A673 (cell line): ENCODE measurements around the gene DIS3L2.

Experiments used
- EZH2 ChIP-seq: fragments of 200-600 bp; sonication (generic); IDR thresholded peaks from 2 replicates; pipeline ENCODE4 v1.6.1; 2017; ENCODE audit warnings: borderline replicate concordance, low read depth, mild to moderate bottlenecking, mixed read lengths, antibody characterized with exemption, low read length; ENCODE audit not compliant: poor library complexity, severe bottlenecking
- TF ChIP-seq, protein P1 (sequence below): fragments of 300-800, 200-600 bp; sonication (generic); conservative IDR thresholded peaks from 2 replicates; pipeline ENCODE4 v1.5.1; 2017; ENCODE audit warnings: low read depth, mild to moderate bottlenecking, antibody characterized with exemption, low read length, moderate library complexity, mixed read lengths

DNA sequence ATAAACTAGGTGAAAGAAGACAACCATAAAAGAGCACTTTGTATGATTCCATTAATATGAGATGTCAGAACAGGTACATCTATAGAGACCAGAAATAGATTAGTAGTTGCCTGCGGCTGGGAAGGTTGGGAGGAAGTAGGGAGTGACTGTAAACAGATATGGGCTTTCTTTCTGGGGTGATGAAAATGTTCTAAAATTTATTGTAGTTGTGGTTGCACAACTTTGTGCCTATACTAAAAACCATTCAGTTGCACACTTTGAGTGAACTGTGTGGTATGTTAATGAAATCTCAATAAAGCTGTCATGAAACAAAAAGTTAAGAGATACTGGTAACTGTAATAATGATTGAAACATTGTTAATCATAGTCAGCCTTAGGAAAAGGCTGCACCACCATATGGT, 264.4 kb downstream of the DIS3L2 start:
- TF ChIP-seq, protein P1, sequence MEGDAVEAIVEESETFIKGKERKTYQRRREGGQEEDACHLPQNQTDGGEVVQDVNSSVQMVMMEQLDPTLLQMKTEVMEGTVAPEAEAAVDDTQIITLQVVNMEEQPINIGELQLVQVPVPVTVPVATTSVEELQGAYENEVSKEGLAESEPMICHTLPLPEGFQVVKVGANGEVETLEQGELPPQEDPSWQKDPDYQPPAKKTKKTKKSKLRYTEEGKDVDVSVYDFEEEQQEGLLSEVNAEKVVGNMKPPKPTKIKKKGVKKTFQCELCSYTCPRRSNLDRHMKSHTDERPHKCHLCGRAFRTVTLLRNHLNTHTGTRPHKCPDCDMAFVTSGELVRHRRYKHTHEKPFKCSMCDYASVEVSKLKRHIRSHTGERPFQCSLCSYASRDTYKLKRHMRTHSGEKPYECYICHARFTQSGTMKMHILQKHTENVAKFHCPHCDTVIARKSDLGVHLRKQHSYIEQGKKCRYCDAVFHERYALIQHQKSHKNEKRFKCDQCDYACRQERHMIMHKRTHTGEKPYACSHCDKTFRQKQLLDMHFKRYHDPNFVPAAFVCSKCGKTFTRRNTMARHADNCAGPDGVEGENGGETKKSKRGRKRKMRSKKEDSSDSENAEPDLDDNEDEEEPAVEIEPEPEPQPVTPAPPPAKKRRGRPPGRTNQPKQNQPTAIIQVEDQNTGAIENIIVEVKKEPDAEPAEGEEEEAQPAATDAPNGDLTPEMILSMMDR, result no peak
- no peak for TF ChIP-seq EZH2
